ENCODE measurements around the gene SLC40A1.

SLC40A1 gene

DNA sequence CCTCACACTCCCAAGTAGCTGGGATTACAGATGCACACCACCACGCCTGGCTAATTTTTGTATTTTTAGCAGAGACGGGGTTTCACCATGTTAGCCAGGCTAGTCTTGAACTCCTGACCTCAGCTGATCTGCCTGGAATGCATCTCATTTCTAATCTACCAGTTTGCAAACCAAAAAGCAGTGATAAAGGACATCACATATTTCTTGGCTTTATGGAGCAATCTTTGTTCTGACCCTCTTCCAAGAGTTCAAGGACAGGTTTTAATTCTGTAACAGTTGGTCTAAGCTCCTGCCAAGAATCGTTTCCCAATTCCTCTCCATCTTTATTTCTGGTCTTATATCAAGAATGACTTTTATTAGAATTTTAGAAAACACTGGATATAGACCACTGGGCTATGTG, 67.7 kb downstream of the SLC40A1 start:
- TF ChIP-seq, protein P1, sequence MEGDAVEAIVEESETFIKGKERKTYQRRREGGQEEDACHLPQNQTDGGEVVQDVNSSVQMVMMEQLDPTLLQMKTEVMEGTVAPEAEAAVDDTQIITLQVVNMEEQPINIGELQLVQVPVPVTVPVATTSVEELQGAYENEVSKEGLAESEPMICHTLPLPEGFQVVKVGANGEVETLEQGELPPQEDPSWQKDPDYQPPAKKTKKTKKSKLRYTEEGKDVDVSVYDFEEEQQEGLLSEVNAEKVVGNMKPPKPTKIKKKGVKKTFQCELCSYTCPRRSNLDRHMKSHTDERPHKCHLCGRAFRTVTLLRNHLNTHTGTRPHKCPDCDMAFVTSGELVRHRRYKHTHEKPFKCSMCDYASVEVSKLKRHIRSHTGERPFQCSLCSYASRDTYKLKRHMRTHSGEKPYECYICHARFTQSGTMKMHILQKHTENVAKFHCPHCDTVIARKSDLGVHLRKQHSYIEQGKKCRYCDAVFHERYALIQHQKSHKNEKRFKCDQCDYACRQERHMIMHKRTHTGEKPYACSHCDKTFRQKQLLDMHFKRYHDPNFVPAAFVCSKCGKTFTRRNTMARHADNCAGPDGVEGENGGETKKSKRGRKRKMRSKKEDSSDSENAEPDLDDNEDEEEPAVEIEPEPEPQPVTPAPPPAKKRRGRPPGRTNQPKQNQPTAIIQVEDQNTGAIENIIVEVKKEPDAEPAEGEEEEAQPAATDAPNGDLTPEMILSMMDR (IDR thresholded peaks at IDR 0.05; ENCODE audit: low read depth, low read length, poor library complexity, severe bottlenecking): no peak
- no peak for TF ChIP-seq EZH2phosphoT487 (IDR thresholded peaks at IDR 0.05; ENCODE audit: borderline replicate concordance, low read length)
- no peaks in the 10 kb centered on the region for H3K79me2 ChIP-seq (ENCODE audit: control insufficient read depth, low read length)
- H3F3A ChIP-seq (ENCODE audit: control insufficient read depth, insufficient read depth): no peaks in the 10 kb centered on the region
- no peak overlapping the region for H3K4me3 ChIP-seq (ENCODE audit: low read length)
- H3K4me2 ChIP-seq (ENCODE audit: low read length): no peak overlapping the region
- H4K20me1 ChIP-seq (ENCODE audit: control insufficient read depth, insufficient read depth, low read depth, low read length): no peaks in the 10 kb centered on the region
- no peaks in the 10 kb centered on the region for H3K4me1 ChIP-seq (ENCODE audit: control insufficient read depth, low read length)
- H3K9me2 ChIP-seq (replicated peaks; ENCODE audit: control insufficient read depth, low read length): no peaks in the 10 kb centered on the region
- H3K27me3 ChIP-seq (ENCODE audit: control insufficient read depth, low read length): no peaks in the 10 kb centered on the region
- H3K9me3 ChIP-seq (ENCODE audit: control insufficient read depth, insufficient read depth, low read length): no peaks in the 10 kb centered on the region
- H3K27ac ChIP-seq (ENCODE audit: low read depth, low read length): no peak overlapping the region
- H3K36me3 ChIP-seq (ENCODE audit: control insufficient read depth, low read length): no peaks in the 10 kb centered on the region

DNA sequence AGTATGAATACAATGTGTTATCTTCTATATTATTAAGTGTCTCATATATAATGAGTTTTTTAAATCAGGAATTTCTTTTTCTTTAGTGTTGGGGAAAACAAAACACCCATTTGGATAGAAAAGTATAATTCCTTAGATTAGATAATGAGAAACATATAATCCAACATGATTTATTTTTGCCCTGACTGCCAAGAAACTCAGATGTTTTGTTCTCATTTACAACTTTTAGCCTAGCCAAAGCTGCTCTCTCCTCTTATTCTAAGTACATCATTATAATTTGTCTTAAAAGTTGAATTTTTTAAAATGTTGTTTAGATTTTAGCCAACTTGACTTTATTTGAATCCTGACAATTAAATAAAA, 68.6 kb downstream of the SLC40A1 start:
- Histone ChIP-seq H4K20me1 (ENCODE audit: control insufficient read depth, insufficient read depth, low read depth, low read length) (no peaks in the 10 kb centered on the region), H3K4me2 (ENCODE audit: low read length) (no peak overlapping the region), H3K27ac (ENCODE audit: low read depth, low read length) (no peak overlapping the region), H3K9me2 (replicated peaks; ENCODE audit: control insufficient read depth, low read length) (no peaks in the 10 kb centered on the region), H3K79me2 (ENCODE audit: control insufficient read depth, low read length) (no peaks in the 10 kb centered on the region), H3K27me3 (ENCODE audit: control insufficient read depth, low read length) (no peaks in the 10 kb centered on the region), H3F3A (ENCODE audit: control insufficient read depth, insufficient read depth) (no peaks in the 10 kb centered on the region), H3K4me3 (ENCODE audit: low read length) (no peak overlapping the region), H3K4me1 (ENCODE audit: control insufficient read depth, low read length) (no peaks in the 10 kb centered on the region), H3K9me3 (ENCODE audit: control insufficient read depth, insufficient read depth, low read length) (no peaks in the 10 kb centered on the region), H3K36me3 (ENCODE audit: control insufficient read depth, low read length) (no peaks in the 10 kb centered on the region)
- TF ChIP-seq, protein P1 (IDR thresholded peaks at IDR 0.05; ENCODE audit: low read depth, low read length, poor library complexity, severe bottlenecking): no peak
- no peak for TF ChIP-seq EZH2phosphoT487 (IDR thresholded peaks at IDR 0.05; ENCODE audit: borderline replicate concordance, low read length)

DNA sequence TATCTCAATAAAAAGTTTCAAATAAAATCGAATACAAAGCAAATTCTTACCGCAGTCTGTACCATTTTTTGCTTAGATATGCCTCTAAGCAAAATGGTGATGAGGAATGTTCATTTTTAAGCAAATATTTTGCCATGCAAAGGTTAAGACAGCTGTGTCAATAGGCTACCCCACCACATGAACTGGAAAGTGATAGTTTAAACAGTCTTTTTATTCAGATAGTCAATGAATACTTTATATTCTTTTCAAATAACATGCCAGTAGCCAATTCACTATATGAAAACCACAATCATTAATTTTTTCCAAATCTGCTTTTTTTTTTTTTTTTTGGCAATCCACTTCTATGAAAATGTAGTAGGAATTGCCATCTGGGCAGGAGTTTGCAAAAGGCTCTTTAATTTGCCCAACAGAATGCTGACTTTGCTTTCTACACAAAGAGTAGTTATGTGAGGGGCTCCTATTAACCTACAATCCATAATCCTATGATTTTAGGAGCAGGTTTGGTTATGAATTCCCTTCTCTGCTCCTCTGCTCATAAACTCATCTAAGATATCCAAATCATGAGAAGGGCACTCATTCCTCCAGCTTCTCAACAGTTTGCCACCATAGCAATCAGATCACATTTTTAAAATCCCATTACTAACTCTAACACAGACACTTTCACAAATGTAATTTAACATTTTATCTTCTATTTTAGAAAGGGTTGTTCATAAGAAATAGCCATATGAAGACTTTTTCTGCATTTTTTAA, 69.2 kb downstream of the SLC40A1 start:
- Histone ChIP-seq H3K4me3 (ENCODE audit: low read length) (no peak overlapping the region), H3K79me2 (ENCODE audit: control insufficient read depth, low read length) (no peaks in the 10 kb centered on the region), H3K27ac (ENCODE audit: low read depth, low read length) (no peak overlapping the region), H3F3A (ENCODE audit: control insufficient read depth, insufficient read depth) (no peaks in the 10 kb centered on the region), H3K9me2 (replicated peaks; ENCODE audit: control insufficient read depth, low read length) (no peaks in the 10 kb centered on the region), H3K4me2 (ENCODE audit: low read length) (no peak overlapping the region), H3K9me3 (ENCODE audit: control insufficient read depth, insufficient read depth, low read length) (no peaks in the 10 kb centered on the region), H3K36me3 (ENCODE audit: control insufficient read depth, low read length) (no peaks in the 10 kb centered on the region), H4K20me1 (ENCODE audit: control insufficient read depth, insufficient read depth, low read depth, low read length) (no peaks in the 10 kb centered on the region), H3K27me3 (ENCODE audit: control insufficient read depth, low read length) (no peaks in the 10 kb centered on the region), H3K4me1 (ENCODE audit: control insufficient read depth, low read length) (no peaks in the 10 kb centered on the region)
- no peak for TF ChIP-seq EZH2phosphoT487 (IDR thresholded peaks at IDR 0.05; ENCODE audit: borderline replicate concordance, low read length)
- TF ChIP-seq, protein P1 (IDR thresholded peaks at IDR 0.05; ENCODE audit: low read depth, low read length, poor library complexity, severe bottlenecking): no peak

Measured in DOHH2 (cell line).